MCF 10A (cell line): ENCODE data around the gene NFX1. TPM values are rescaled to one million over a fixed set of nuclear protein-coding genes. Genes with fewer than 3 reads are reported as not detected.
"Not testable (repeated sequence)": the region's sequence is repeated elsewhere in the genome, so short reads cannot be mapped to it uniquely, and the experiment has no call there.

ENCODE experiments used
- BruUV-seq: library from RNA; stranded (reverse); fragments of 400-500 nt; replicated peaks from 2 replicates; lab custom pipeline; 2021; lab: Mats Ljungman, UMichigan
- CTCF ChIA-PET: fragments of 300-600 bp; sonication (Branson Sonifier 250); formaldehyde crosslinking; extraction: SDS; loops from one replicate; lab custom pipeline; 2021; ENCODE audit warnings: antibody characterized with exemption, inconsistent platforms; lab: Yijun Ruan, JAX
- POLR2A ChIA-PET: fragments of 300-600, 350-650 bp; sonication (Branson Sonifier 250); formaldehyde crosslinking; extraction: SDS; loops from one replicate; lab custom pipeline; 2020; ENCODE audit warnings: antibody characterized with exemption, inconsistent platforms; lab: Yijun Ruan, JAX
- DNase-seq: peaks from one replicate; pipeline ENCODE4 v3.0.0-alpha.2; 2018; ENCODE audit not compliant: unreplicated experiment
- H3K27ac Mint-ChIP-seq: one replicate; pipeline ENCODE4 v1.8.0; 2022; ENCODE audit warnings: mild to moderate bottlenecking, low read depth, mixed read lengths; ENCODE audit not compliant: unreplicated experiment
- H3K27me3 Mint-ChIP-seq: one replicate; pipeline ENCODE4 v1.8.0; 2022; ENCODE audit warnings: mixed read lengths; ENCODE audit not compliant: insufficient read depth, unreplicated experiment
- H3K36me3 Mint-ChIP-seq: one replicate; pipeline ENCODE4 v1.8.0; 2022; ENCODE audit warnings: mild to moderate bottlenecking, moderate library complexity, mixed read lengths; ENCODE audit not compliant: insufficient read depth, unreplicated experiment
- H3K4me1 Mint-ChIP-seq: one replicate; pipeline ENCODE4 v1.8.0; 2022; ENCODE audit warnings: mixed read lengths; ENCODE audit not compliant: insufficient read depth, unreplicated experiment
- H3K4me3 Mint-ChIP-seq: one replicate; pipeline ENCODE4 v1.8.0; 2022; ENCODE audit warnings: mild to moderate bottlenecking, moderate library complexity, mixed read lengths; ENCODE audit not compliant: unreplicated experiment
- H3K9me3 Mint-ChIP-seq: one replicate; pipeline ENCODE4 v1.8.0; 2022; ENCODE audit warnings: mixed read lengths; ENCODE audit not compliant: unreplicated experiment
- CTCF ChIP-seq: fragments of 200-600 bp; IDR thresholded peaks from one replicate; pipeline ENCODE4 v1.8.0; 2022; ENCODE audit warnings: antibody characterized with exemption, mild to moderate bottlenecking; ENCODE audit not compliant: unreplicated experiment
- intact Hi-C: fragments of 100-400 bp; cut with micrococcal nuclease; formaldehyde crosslinking; loops from 2 replicates; pipeline ENCODE4 v1.14.1; 2022
- total RNA-seq: library from RNA; stranded (reverse); gene quantifications from 2 replicates; pipeline ENCODE4 v1.2.3, GENCODE V29; 2022

The NFX1 gene
- total RNA-seq, 1 experiment from 2014 or later = 78.5 TPM

- intact Hi-C loops = no loop called here
- Mint-ChIP-seq H3K27ac (no peak overlapping the region), H3K27me3 (no peaks in the 10 kb centered on the region), H3K4me3 (no peak overlapping the region), H3K4me1 (peaks cover 14% of the 10 kb centered on the region), H3K9me3 (no peaks in the 10 kb centered on the region), H3K36me3 (peaks cover 7% of the 10 kb centered on the region)
- ChIA-PET POLR2A (interaction anchor here (0.6 kb wide), 1 partner anchor 746 kb away, joined by 3 read pairs; no protein-coding TSS in a partner anchor), CTCF (interaction anchor here (0.6 to 1.4 kb wide), 3 partner anchors 9 to 86 kb away, joined by 3 to 7 read pairs (median 5); no protein-coding TSS in a partner anchor)
- no TSS peak for BruUV-seq
- DNase-seq = no peak
- no peak for TF ChIP-seq CTCF
Measured at GRCh38 chr9:33381231-33381791, 91.0 kb downstream of the NFX1 start.

GRCh38 chr9:33382397-33382796 is 92.1 kb downstream of the NFX1 start:
- H3K27me3 Mint-ChIP-seq, H3K36me3 Mint-ChIP-seq, H3K4me3 Mint-ChIP-seq, H3K4me1 Mint-ChIP-seq, intact Hi-C loops, POLR2A ChIA-PET, DNase-seq, H3K27ac Mint-ChIP-seq, BruUV-seq, H3K9me3 Mint-ChIP-seq: not testable (repeated sequence)
- CTCF ChIA-PET = interaction anchor here (1.0 to 1.4 kb wide), 2 partner anchors 64 to 85 kb away, joined by 3 to 5 read pairs; no protein-coding TSS in a partner anchor

- BruUV-seq, H3K27me3 Mint-ChIP-seq, intact Hi-C loops, H3K9me3 Mint-ChIP-seq, DNase-seq, H3K4me3 Mint-ChIP-seq, H3K36me3 Mint-ChIP-seq, CTCF ChIA-PET, H3K4me1 Mint-ChIP-seq, POLR2A ChIA-PET: not testable (repeated sequence)
- H3K27ac Mint-ChIP-seq = peak overlapping the region; percentile 39
Measured at GRCh38 chr9:33383396-33383795, 93.1 kb downstream of the NFX1 start.

- H3K4me1 Mint-ChIP-seq, DNase-seq, H3K9me3 Mint-ChIP-seq, intact Hi-C loops, POLR2A ChIA-PET, H3K36me3 Mint-ChIP-seq, BruUV-seq, H3K4me3 Mint-ChIP-seq, H3K27ac Mint-ChIP-seq, H3K27me3 Mint-ChIP-seq: not testable (repeated sequence)
- CTCF ChIA-PET = interaction anchor here (0.6 kb wide), 1 partner anchor 83 kb away, joined by 3 read pairs; no protein-coding TSS in a partner anchor
Measured at GRCh38 chr9:33385536-33385935, 95.2 kb downstream of the NFX1 start.

GRCh38 chr9:33385979-33386640 is 95.8 kb downstream of the NFX1 start:
- H3K4me3 Mint-ChIP-seq, H3K27ac Mint-ChIP-seq, H3K36me3 Mint-ChIP-seq, H3K4me1 Mint-ChIP-seq, POLR2A ChIA-PET, BruUV-seq, H3K9me3 Mint-ChIP-seq, H3K27me3 Mint-ChIP-seq, DNase-seq, intact Hi-C loops: not testable (repeated sequence)
- CTCF ChIA-PET = interaction anchor here (0.6 to 2.3 kb wide), 2 partner anchors 11 to 82 kb away, joined by 3 to 7 read pairs; no protein-coding TSS in a partner anchor

- BruUV-seq, POLR2A ChIA-PET, H3K4me3 Mint-ChIP-seq, H3K27ac Mint-ChIP-seq, H3K27me3 Mint-ChIP-seq, H3K9me3 Mint-ChIP-seq, H3K36me3 Mint-ChIP-seq, DNase-seq, intact Hi-C loops: not testable (repeated sequence)
- CTCF ChIA-PET = interaction anchor here (0.7 to 2.3 kb wide), 2 partner anchors 11 to 80 kb away, joined by 4 to 7 read pairs; no protein-coding TSS in a partner anchor
- H3K4me1 Mint-ChIP-seq = peaks cover 12% of the 10 kb centered on the region
Measured at GRCh38 chr9:33386641-33386996, 96.3 kb downstream of the NFX1 start.

- intact Hi-C loops, BruUV-seq, H3K27ac Mint-ChIP-seq, POLR2A ChIA-PET, H3K36me3 Mint-ChIP-seq, H3K4me3 Mint-ChIP-seq, H3K9me3 Mint-ChIP-seq, DNase-seq, H3K27me3 Mint-ChIP-seq: not testable (repeated sequence)
- CTCF ChIA-PET = interaction anchor here (0.7 to 2.3 kb wide), 2 partner anchors 12 to 80 kb away, joined by 4 to 7 read pairs; no protein-coding TSS in a partner anchor
- H3K4me1 Mint-ChIP-seq = peaks cover 16% of the 10 kb centered on the region
Measured at GRCh38 chr9:33386998-33387397, 96.7 kb downstream of the NFX1 start.
